Breast epithelium (tissue), 4 donors: ENCODE results near the gene CTNS. TPM values are rescaled to one million over a fixed set of nuclear protein-coding genes. Genes with fewer than 3 reads are reported as not detected.

Experiments
- DNase-seq, 2 donors: peaks; one replicate each; pipeline ENCODE4 v3.0.0-alpha.2; 2019; ENCODE audit warnings: low spot score in 2 of 2
- H3K27ac ChIP-seq, 2 donors: fragments of 200-600 bp; sonication (generic) in 1 of 2; one replicate each; pipeline ENCODE4 v1.5.1; 2016 to 2019; ENCODE audit warnings: mild to moderate bottlenecking in 1 of 2
- H3K27me3 ChIP-seq, 2 donors: fragments of 200-600 bp; sonication (generic) in 1 of 2; one replicate each; pipeline versions ENCODE4 v1.5.1 to v1.6.0; 2017 to 2019; ENCODE audit warnings: control low read depth in 1 of 2, mild to moderate bottlenecking in 1 of 2
- H3K36me3 ChIP-seq: fragments of 200-600 bp; one replicate; pipeline ENCODE4 v1.5.1; 2019
- H3K4me1 ChIP-seq, 2 donors: fragments of 200-600 bp; sonication (generic); one replicate each; pipeline ENCODE4 v1.5.1; 2016 to 2019; ENCODE audit warnings: control low read depth in 1 of 2
- H3K4me3 ChIP-seq, 3 donors: fragments of 200-600 bp; sonication (generic); 1 replicate in 2 of 3; 2 replicates in 1 of 3; pipeline ENCODE4 v1.5.1; 2016 to 2019; ENCODE audit warnings: mild to moderate bottlenecking in 3 of 3, moderate library complexity in 2 of 3
- H3K9me3 ChIP-seq, 2 donors: fragments of 200-600 bp; sonication (generic) in 1 of 2; one replicate each; pipeline ENCODE4 v1.5.1; 2016 to 2019; ENCODE audit warnings: control low read depth in 1 of 2
- CTCF ChIP-seq, 3 donors: fragments of 450-650 bp; IDR thresholded peaks; one replicate each; pipeline ENCODE4 v1.5.1; 2016 to 2017; ENCODE audit warnings: antibody characterized with exemption in 3 of 3, mild to moderate bottlenecking in 3 of 3, moderate library complexity in 3 of 3
- POLR2A ChIP-seq: fragments of 450-650 bp; IDR thresholded peaks from one replicate; pipeline ENCODE4 v1.6.1; 2016; ENCODE audit warnings: antibody characterized with exemption, mild to moderate bottlenecking, moderate library complexity
- POLR2AphosphoS5 ChIP-seq, 3 donors: sonication (generic); formaldehyde crosslinking; IDR thresholded peaks; one replicate each; pipeline ENCODE4 v1.6.1; 2017; ENCODE audit warnings: antibody characterized with exemption in 3 of 3
- intact Hi-C: fragments of 100-400 bp; cut with DNase I; formaldehyde crosslinking; loops from one replicate; pipeline ENCODE4 v1.15.1; 2023; ENCODE audit warnings: low total_unique reads
- total RNA-seq, 3 donors: library from RNA; depleted of rRNA; stranded (reverse); fragments of >200 nt; gene quantifications; one replicate each; pipeline ENCODE4 v1.1.0, GENCODE V29; 2016

CTNS gene
- total RNA-seq, 3 donors from 2014 or later, result 20.0 to 31.0 (median 20.1) TPM

GRCh38 chr17:3645310-3645709 is 8.8 kb downstream of the CTNS start:
- DNase-seq, result no peak
- TF ChIP-seq POLR2A, result no peak
- no peak for TF ChIP-seq CTCF (IDR thresholded peaks at IDR 0.05)
- TF ChIP-seq POLR2AphosphoS5 (IDR thresholded peaks at IDR 0.05), result no peak
- no peaks in the 10 kb centered on the region for H3K36me3 ChIP-seq
- H3K9me3 ChIP-seq, result no peaks in the 10 kb centered on the region
- no peaks in the 10 kb centered on the region for H3K4me1 ChIP-seq
- H3K27ac ChIP-seq, result no peak overlapping the region
- intact Hi-C loops, result no loop called here
- H3K4me3 ChIP-seq, result no peak overlapping the region
- no peaks in the 10 kb centered on the region for H3K27me3 ChIP-seq

- H3K27ac ChIP-seq, result peak overlapping the region in 1 of 2 donors; percentile 2
- H3K36me3 ChIP-seq, result no peaks in the 10 kb centered on the region
- H3K27me3 ChIP-seq, result no peaks in the 10 kb centered on the region
- intact Hi-C loops, result no loop called here
- H3K9me3 ChIP-seq, result no peaks in the 10 kb centered on the region
- no peak overlapping the region for H3K4me3 ChIP-seq
- TF ChIP-seq POLR2AphosphoS5 (IDR thresholded peaks at IDR 0.05) (no peak), POLR2A (no peak), CTCF (IDR thresholded peaks at IDR 0.05) (no peak)
- no peaks in the 10 kb centered on the region for H3K4me1 ChIP-seq
- no peak for DNase-seq
Measured at GRCh38 chr17:3647251-3647650, 10.7 kb downstream of the CTNS start.

- DNase-seq, result no peak
- Histone ChIP-seq H3K4me1 (no peaks in the 10 kb centered on the region), H3K36me3 (no peaks in the 10 kb centered on the region), H3K4me3 (no peak overlapping the region), H3K27me3 (no peaks in the 10 kb centered on the region), H3K27ac (peak overlapping the region in 1 of 2 donors; percentile 2), H3K9me3 (no peaks in the 10 kb centered on the region)
- TF ChIP-seq POLR2AphosphoS5 (IDR thresholded peaks at IDR 0.05) (no peak), CTCF (IDR thresholded peaks at IDR 0.05) (peak in 2 of 3 donors; percentile 28 to 41), POLR2A (no peak)
- intact Hi-C loops, result no loop called here
Measured at GRCh38 chr17:3647769-3648555, 11.4 kb downstream of the CTNS start.

GRCh38 chr17:3655766-3656165 is 19.2 kb downstream of the CTNS start:
- TF ChIP-seq POLR2AphosphoS5 (IDR thresholded peaks at IDR 0.05) (no peak), POLR2A (no peak)
- no peak overlapping the region for H3K4me3 ChIP-seq
- H3K36me3 ChIP-seq, result no peaks in the 10 kb centered on the region
- H3K9me3 ChIP-seq, result no peaks in the 10 kb centered on the region
- no peaks in the 10 kb centered on the region for H3K27me3 ChIP-seq
- no peak for DNase-seq
- intact Hi-C loops, result no loop called here
- no peak overlapping the region for H3K27ac ChIP-seq
- peaks cover 0 to 5% of the 10 kb centered on the region in 2 donors for H3K4me1 ChIP-seq

- H3K4me1 ChIP-seq, result peaks cover 0 to 5% of the 10 kb centered on the region in 2 donors
- no peak for DNase-seq
- H3K27ac ChIP-seq, result no peak overlapping the region
- intact Hi-C loops, result no loop called here
- no peaks in the 10 kb centered on the region for H3K36me3 ChIP-seq
- H3K9me3 ChIP-seq, result no peaks in the 10 kb centered on the region
- H3K4me3 ChIP-seq, result no peak overlapping the region
- TF ChIP-seq POLR2A, result no peak
- TF ChIP-seq POLR2AphosphoS5 (IDR thresholded peaks at IDR 0.05), result no peak
- TF ChIP-seq CTCF (IDR thresholded peaks at IDR 0.05), result no peak
- H3K27me3 ChIP-seq, result no peaks in the 10 kb centered on the region
Measured at GRCh38 chr17:3656353-3656752, 19.8 kb downstream of the CTNS start.
